ENCODE data around the gene WSCD1.

The WSCD1 gene

GRCh38 chr17:6052926-6053325 is 17.3 kb upstream of the WSCD1 start:
- H3K9me3 ChIP-seq (replicated peaks in 1 of 11) = no peaks in the 10 kb centered on the region
- H3K36me3 ChIP-seq = no peaks in the 10 kb centered on the region
- H3K4me3 ChIP-seq = no peak overlapping the region
- 0 out of 22 replicates have a peak, but pooled peaks cover 0 to 5% (median 0%) of the 10 kb centered on the region in 11 experiments for H4K20me1 ChIP-seq
- no peak overlapping the region for H3K27ac ChIP-seq
- H3K4me2 ChIP-seq = no peak overlapping the region
- H3K4me1 ChIP-seq = peaks cover 0 to 21% (median 16%) of the 10 kb centered on the region in 10 experiments; a peak in 18 of 20 replicates
- H3K27me3 ChIP-seq = no peaks in the 10 kb centered on the region
- no peak overlapping the region for H3K9ac ChIP-seq
- TF ChIP-seq Cebpa-rat (IDR thresholded peaks at IDR 0.05) = no peak

- no peak for TF ChIP-seq Cebpa-rat (IDR thresholded peaks at IDR 0.05)
- Histone ChIP-seq H3K9ac (no peak overlapping the region), H3K27me3 (no peaks in the 10 kb centered on the region), H3K4me3 (no peak overlapping the region), H3K4me2 (no peak overlapping the region), H3K36me3 (no peaks in the 10 kb centered on the region), H4K20me1 (0 out of 22 replicates have a peak, but pooled peaks cover 0 to 5% (median 0%) of the 10 kb centered on the region in 11 experiments), H3K4me1 (peaks cover 0 to 6% (median 5%) of the 10 kb centered on the region in 10 experiments; a peak in 18 of 20 replicates), H3K9me3 (replicated peaks in 1 of 11) (no peaks in the 10 kb centered on the region), H3K27ac (no peak overlapping the region)
These were observed 15.8 kb upstream of the WSCD1 start for GRCh38 chr17:6054372-6054771.

- Histone ChIP-seq H3K36me3 (no peaks in the 10 kb centered on the region), H3K4me2 (no peak overlapping the region), H3K27ac (no peak overlapping the region), H3K9ac (no peak overlapping the region), H3K9me3 (replicated peaks in 1 of 11) (no peaks in the 10 kb centered on the region), H3K27me3 (no peaks in the 10 kb centered on the region), H3K4me1 (no peaks in the 10 kb centered on the region), H4K20me1 (peaks cover 0 to 5% (median 0%) of the 10 kb centered on the region in 11 experiments; a peak in 1 of 22 replicates), H3K4me3 (no peak overlapping the region)
- no peak for TF ChIP-seq Cebpa-rat (IDR thresholded peaks at IDR 0.05)
These were observed 14.1 kb upstream of the WSCD1 start for GRCh38 chr17:6056104-6056503.

- H3K9me3 ChIP-seq (replicated peaks in 1 of 11) = no peaks in the 10 kb centered on the region
- H3K27ac ChIP-seq = no peak overlapping the region
- H3K4me2 ChIP-seq = no peak overlapping the region
These were observed 12.6 kb upstream of the WSCD1 start for GRCh38 chr17:6057562-6057961.

GRCh38 chr17:6059406-6059805 is 10.8 kb upstream of the WSCD1 start:
- Histone ChIP-seq H3K9ac (no peak overlapping the region), H3K4me2 (no peak overlapping the region), H3K4me1 (no peaks in the 10 kb centered on the region), H4K20me1 (peaks cover 0 to 5% (median 0%) of the 10 kb centered on the region in 11 experiments; a peak in 1 of 22 replicates), H3K36me3 (no peaks in the 10 kb centered on the region), H3K27me3 (no peaks in the 10 kb centered on the region), H3K4me3 (no peak overlapping the region), H3K9me3 (replicated peaks in 1 of 11) (no peaks in the 10 kb centered on the region), H3K27ac (no peak overlapping the region)
- no peak for TF ChIP-seq Cebpa-rat (IDR thresholded peaks at IDR 0.05)

More at GRCh38 chr17:6057562-6057961, 12.6 kb upstream of the WSCD1 start:
- H3K27me3 ChIP-seq = no peaks in the 10 kb centered on the region
- H4K20me1 ChIP-seq = peaks cover 0 to 5% (median 0%) of the 10 kb centered on the region in 11 experiments; a peak in 1 of 22 replicates
- H3K36me3 ChIP-seq = no peaks in the 10 kb centered on the region
- no peak overlapping the region for H3K4me3 ChIP-seq
- no peak for TF ChIP-seq Cebpa-rat (IDR thresholded peaks at IDR 0.05)
- no peaks in the 10 kb centered on the region for H3K4me1 ChIP-seq
- H3K9ac ChIP-seq = no peak overlapping the region

- Histone ChIP-seq H3K4me1 (peaks cover 0 to 5% (median 0%) of the 10 kb centered on the region in 10 experiments; a peak in 1 of 20 replicates), H3K4me2 (no peak overlapping the region), H3K27ac (no peak overlapping the region), H3K4me3 (no peak overlapping the region), H3K9me3 (replicated peaks in 1 of 11) (no peaks in the 10 kb centered on the region), H4K20me1 (peaks cover 0 to 5% (median 0%) of the 10 kb centered on the region in 11 experiments; a peak in 3 of 22 replicates), H3K27me3 (no peaks in the 10 kb centered on the region), H3K36me3 (no peaks in the 10 kb centered on the region), H3K9ac (no peak overlapping the region)
- TF ChIP-seq Cebpa-rat (IDR thresholded peaks at IDR 0.05) = no peak
These were observed 8.9 kb upstream of the WSCD1 start for GRCh38 chr17:6061290-6061689.

GRCh38 chr17:6064868-6065267 is 5.3 kb upstream of the WSCD1 start:
- TF ChIP-seq Cebpa-rat (IDR thresholded peaks at IDR 0.05) = no peak
- Histone ChIP-seq H3K4me2 (no peak overlapping the region), H3K27me3 (peaks cover 4 to 20% (median 14%) of the 10 kb centered on the region in 11 experiments), H3K27ac (no peak overlapping the region), H3K4me3 (no peak overlapping the region), H3K4me1 (peaks cover 0 to 12% (median 3%) of the 10 kb centered on the region in 10 experiments; a peak in 8 of 20 replicates), H3K36me3 (no peaks in the 10 kb centered on the region), H3K9me3 (replicated peaks in 1 of 11) (no peaks in the 10 kb centered on the region), H4K20me1 (peaks cover 0 to 24% (median 0%) of the 10 kb centered on the region in 11 experiments; a peak in 7 of 22 replicates), H3K9ac (no peak overlapping the region)

GRCh38 chr17:6065351-6065750 is 4.8 kb upstream of the WSCD1 start:
- no peaks in the 10 kb centered on the region for H3K36me3 ChIP-seq
- H3K4me2 ChIP-seq = no peak overlapping the region
- peaks cover 8 to 23% (median 18%) of the 10 kb centered on the region in 11 experiments for H3K27me3 ChIP-seq
- no peak overlapping the region for H3K27ac ChIP-seq
- H3K9me3 ChIP-seq (replicated peaks in 1 of 11) = no peaks in the 10 kb centered on the region
- H3K4me1 ChIP-seq = peaks cover 0 to 14% (median 5%) of the 10 kb centered on the region in 10 experiments; a peak in 8 of 20 replicates
- H3K4me3 ChIP-seq = no peak overlapping the region
- H3K9ac ChIP-seq = no peak overlapping the region
- peaks cover 0 to 26% (median 0%) of the 10 kb centered on the region in 11 experiments; a peak in 7 of 22 replicates for H4K20me1 ChIP-seq
- TF ChIP-seq Cebpa-rat (IDR thresholded peaks at IDR 0.05) = no peak

GRCh38 chr17:6066183-6066948 is 3.8 kb upstream of the WSCD1 start:
- TF ChIP-seq Cebpa-rat (IDR thresholded peaks at IDR 0.05) = no peak

More at GRCh38 chr17:6066183-6066948, 3.8 kb upstream of the WSCD1 start:
- H3K27me3 ChIP-seq = peaks cover 17 to 33% (median 27%) of the 10 kb centered on the region in 11 experiments
- H3K27ac ChIP-seq = no peak overlapping the region
- H3K9me3 ChIP-seq (replicated peaks in 1 of 11) = no peaks in the 10 kb centered on the region
- H3K9ac ChIP-seq = no peak overlapping the region
- peaks cover 0 to 21% (median 8%) of the 10 kb centered on the region in 10 experiments; a peak in 12 of 20 replicates for H3K4me1 ChIP-seq
- peaks cover 0 to 30% (median 4%) of the 10 kb centered on the region in 11 experiments; a peak in 10 of 22 replicates for H4K20me1 ChIP-seq
- H3K36me3 ChIP-seq = no peaks in the 10 kb centered on the region
- H3K4me3 ChIP-seq = no peak overlapping the region
- no peak overlapping the region; a peak in 1 of 22 replicates for H3K4me2 ChIP-seq
